Measurements from ENCODE around the gene MPPE1.
"Not testable (repeated sequence)": the region's sequence is repeated elsewhere in the genome, so short reads cannot be mapped to it uniquely, and the experiment has no call there.

MPPE1 gene

DNA sequence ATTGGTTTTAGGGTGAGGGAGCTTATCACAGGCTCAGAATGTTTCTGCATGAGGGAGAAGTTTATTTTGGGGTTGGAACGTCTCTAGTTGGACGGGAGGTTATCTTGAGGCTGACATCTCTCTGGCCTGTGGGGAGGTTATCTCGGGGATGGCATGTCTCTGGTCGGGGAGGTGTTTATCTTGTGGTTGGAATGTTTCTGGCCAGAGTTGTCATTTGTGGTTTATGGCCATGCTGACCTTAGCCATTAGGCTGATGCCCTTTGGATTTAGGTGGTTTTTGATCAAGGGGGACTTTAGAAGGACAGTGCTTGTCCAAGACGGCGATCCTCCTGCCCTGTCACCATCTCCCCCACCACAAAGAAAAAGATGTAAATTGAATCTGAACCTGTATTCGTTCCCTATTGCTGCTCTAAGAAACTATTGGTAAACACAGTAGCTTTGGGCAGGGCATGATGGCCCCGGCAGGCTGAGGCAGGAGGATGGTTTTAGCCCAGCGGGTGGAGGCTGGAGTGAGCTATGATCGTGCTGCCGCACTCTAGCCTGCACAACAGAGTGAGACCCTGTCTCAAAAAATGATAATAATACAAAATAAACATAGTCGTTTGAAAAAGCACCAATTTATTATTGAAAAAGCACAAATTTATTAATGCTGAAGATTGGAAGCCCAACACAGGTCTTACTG, 17.8 kb upstream of the MPPE1 start:
- DNase-seq = no peak

DNA sequence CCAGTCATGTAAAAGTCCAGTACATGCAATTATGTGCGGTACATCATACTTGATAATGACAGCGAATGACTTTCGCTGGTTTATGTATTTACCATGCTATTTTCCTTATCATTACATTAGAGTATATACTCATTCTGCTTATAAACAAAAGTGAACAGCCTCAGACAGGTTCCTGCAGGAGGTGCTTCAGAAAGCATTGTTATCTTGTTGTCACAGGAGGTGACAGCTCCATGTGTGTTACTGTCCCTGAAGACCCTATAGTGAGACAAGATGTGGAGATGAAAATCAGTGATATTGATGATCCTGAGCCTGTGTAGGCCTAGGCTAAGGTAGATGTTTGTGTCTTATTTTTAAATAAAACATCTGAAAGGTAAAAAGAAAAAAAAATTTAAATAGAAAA, 15.3 kb upstream of the MPPE1 start:
- no peak for DNase-seq

DNA sequence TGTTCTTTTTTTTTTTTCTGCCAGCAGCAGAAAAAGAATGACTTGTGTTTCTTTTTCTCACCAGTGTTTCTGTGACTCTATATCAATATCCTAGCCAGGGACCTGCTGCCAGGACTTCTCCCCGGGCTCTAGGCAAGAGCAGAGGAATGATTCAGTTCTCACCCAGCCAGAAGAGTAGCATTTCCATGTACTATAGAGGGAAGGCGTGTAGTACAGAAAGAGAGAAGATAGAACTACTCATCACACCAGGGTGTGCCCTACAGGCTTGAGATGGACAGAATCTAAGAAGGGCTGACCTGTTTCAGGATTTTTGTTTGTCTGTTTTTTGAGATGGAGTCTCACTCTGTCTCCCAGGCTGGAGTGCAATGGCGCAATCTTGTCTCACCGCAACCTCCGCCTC, 11.4 kb upstream of the MPPE1 start:
- DNase-seq = not testable (repeated sequence)

DNA sequence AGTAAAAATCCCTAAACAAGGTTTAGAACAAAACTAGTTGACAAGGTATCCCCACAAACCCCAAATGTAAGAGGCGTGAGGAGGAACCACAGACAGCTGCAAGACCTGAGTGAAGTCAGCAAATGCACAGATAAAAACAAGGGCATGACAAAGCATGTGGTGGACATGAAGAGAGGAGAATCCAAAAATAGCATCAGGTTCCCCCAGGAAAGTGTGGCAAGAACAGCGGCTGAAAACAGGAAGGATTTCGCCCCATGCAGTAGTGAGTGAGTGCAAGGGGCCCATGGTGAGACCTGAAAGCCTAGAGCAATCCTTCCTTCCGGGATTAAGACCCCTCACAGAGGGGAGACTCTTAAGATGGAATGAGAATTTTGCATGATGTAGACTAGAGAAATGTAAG, 8.8 kb upstream of the MPPE1 start:
- DNase-seq = not testable (repeated sequence)

DNA sequence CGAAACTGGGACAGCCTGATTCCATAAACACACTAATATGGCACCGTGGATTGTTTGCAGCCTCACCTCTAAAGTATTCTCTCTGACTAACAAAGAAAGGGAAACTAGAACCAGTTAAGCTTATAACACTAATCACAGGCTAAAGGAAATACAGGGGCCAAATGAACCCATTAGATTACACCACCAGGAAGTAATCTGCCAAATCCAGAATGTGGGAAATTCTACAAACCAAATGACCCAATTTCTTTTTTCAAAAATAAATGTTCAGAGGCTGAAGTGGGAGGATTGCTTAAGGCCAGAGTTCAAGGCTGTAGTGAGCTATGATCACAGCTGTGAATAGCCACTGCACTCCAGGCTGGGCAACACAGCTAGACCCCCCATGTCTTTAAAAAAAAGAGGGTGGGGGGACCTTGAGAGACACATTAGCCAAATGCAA, 1.5 kb upstream of the MPPE1 start:
- DNase-seq = no peak

DNA sequence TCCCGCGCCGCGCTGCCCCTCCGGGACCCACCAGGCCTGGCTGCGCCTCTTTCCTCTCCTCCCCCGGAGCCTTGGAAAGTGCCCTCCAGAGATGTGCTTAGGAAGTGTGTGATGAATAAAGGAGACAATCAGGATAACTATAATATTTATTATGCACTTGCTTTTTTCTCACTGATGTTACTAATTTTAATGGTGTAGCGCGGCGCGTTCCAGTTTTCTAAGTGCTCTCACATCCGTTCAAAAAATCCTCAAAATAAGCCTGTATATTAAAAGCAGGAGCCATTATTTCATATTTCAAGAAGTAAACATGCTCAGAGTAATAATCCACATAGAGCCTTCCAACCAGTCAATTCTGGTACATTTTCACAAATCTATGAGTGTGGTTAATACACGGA, 941 bp upstream of the MPPE1 start:
- no peak for DNase-seq

DNA sequence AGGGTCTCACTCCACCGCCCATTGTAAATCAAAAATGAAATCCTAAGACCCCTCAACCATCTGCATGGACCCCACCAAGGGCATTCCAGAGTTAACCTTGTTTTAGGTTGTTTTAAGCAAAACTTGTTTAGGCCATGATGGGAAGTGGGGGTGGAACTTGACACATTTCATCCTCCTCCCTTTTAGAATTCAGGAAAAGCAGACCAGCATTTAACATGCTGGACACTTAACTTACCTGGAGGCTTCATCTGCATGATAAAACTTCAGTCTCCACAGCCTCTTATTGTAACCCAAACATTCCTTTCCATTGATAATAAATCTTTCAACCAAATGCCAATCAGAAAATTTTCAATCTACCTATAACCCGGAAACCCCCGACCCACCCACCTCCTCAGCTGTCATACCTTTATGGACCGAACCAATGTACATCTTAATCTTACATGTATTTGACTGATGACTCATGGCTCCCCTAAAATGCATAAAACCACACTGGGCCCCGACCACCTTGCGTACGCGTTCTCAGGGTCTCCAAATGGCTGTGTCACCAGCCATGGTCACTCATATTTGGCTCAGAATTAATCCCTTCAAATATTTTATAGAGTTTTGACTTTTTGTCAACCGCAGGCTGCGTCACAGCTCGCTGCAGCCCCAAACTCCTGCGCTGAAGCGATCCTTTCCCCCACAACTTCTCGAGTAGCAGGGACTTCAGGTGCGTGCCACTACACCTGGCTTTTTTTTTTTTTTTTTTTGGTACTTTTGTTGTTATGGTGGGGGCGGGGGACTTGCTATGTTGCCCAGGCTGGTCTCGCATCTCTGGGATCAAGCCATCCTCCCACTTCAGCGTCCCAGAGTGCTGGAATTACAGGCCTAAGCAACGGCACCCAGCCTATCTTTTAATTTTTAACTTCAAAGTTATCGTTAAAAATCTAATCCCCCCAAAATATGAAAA, 917 bp downstream of the MPPE1 start:
- DNase-seq = no peak

DNA sequence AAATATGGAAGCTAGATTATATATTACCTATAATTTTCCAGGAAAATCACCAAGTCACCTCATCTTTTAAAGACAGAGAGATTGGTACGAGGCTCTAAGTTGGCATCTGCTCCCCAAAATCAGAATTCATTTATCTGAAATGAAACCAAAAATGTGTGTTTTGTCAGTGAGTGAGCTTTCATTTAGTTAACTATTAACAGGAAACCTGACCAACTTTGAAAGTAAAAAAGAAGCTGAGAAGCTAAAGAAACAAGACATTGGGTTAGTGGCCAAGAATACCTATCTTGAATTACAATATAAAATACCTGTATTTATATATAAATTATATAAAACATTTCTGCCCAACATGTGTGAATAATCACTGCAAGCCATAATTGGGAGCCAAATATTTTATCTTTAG, 1.9 kb downstream of the MPPE1 start:
- no peak for DNase-seq

DNA sequence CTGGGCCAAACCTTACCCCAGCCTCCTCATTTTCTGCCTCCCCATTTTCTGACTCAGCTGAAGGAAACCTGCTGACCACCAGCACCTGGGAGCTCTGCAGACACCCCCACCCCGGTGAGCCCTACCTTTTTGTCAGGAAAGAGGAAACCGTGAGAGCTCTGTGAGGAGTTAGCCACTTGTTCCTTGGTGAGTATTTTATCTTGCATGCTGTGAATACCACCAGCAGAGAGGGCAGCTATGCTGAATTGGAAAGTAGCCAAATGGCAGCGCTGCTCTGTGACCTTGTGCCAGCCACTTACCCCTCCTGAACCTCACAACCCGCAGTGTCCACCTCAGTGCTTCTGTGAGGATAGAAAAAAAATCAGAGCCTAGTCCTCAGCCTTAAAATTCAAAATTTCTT, 2.5 kb downstream of the MPPE1 start:
- no peak for DNase-seq

DNA sequence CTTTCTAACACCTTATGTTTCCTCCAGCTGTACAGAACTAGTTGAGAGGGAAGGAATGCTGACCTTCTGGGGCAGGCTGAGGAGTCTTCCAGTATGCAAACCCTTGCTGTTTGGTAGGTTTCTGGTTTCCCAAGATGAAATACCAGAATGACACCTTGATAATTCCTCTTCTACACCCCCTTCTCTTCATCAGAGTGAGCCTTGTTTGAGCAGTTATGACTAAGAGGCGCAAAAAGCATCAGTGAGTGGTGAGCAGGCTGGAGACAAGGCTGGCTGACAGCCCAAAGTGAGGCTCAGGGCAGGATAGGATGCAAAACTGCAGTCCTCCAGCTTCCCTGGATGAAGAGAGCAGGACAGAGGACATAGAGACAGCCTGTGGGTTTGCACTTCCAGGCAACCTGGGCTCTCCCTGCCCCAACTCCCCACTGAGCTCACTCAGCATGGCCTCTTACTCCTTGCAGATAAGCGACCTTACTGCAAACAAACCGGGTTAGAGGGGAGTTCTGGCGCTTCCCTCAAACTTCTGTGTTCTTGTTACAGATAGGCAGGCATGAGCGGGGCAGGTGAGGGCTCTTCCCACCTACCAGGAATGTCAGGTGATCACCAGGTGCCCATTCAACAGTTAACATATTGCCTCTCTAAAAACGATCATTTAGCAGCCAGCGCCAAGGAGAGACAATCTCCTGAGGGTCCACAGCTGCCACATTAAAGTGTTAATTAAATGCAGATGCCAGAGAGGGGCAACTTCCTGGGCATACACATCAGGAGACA, 5.4 kb downstream of the MPPE1 start:
- no peak for DNase-seq

DNA sequence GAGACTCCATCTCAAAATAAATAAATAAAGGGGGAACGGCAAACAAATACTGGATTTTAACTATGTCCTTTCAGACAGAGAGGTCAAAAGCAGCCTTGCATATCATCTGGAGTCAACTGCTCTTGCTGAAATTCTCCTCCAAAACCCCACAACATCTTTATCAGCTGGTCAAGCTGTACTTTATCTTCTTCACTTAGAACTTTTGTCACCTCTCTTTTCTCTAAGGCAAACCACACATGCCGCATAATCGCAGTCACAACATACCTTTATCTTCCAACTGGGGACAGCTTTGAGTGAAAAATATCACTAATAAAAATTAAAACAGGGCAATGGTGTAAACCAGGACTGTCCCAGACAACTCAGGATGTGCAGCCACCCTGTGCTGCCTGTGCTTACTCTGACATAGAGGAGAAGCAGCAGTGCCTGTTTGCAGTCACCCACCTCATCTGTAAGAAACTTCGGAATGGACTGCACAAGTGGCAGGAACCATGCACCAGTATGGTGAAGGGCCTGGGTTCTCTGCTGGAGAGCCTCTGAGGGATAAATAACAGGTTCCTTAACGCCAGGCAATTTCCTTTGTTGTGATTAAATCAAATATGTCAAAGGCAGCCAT, 6.2 kb downstream of the MPPE1 start:
- DNase-seq = no peak

DNA sequence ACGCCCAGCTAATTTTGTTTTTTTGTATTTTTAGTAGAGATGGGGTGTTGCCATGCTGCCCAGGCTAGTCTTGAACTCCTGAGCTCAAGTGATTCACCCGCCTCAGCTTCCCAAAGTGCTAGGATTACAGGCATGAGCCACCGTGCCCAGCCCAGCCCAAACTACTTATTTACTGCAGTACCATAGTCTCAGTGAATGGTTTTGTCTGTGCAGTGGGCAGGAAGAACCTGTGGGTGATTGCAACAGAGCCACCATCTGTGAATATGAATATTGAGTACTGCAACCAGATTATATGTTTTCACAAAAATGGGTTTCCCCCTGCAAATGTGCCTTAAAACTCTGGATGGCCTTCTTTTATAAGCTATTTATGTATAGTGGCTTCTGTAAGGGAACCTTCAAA, 9.1 kb downstream of the MPPE1 start:
- no peak for DNase-seq

DNA sequence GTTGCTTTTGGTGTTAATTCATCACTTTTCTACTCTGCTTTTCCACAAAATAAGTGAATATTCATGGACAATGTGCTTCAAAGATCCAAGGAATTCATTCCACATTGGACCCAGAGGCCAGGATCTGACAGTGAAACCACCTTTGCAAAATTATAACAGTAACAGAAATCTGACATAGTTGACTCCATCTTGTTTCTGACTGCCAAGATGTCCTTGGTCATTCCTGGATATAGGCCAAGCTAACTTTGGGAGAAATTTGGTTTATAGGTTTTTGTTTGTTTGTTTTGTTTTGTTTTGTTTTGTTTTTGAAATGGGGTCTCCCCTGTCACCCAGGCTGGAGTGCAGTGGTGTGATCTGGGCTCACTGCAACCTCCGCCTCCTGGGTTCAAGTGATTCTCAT, 10.3 kb downstream of the MPPE1 start:
- no peak for DNase-seq

DNA sequence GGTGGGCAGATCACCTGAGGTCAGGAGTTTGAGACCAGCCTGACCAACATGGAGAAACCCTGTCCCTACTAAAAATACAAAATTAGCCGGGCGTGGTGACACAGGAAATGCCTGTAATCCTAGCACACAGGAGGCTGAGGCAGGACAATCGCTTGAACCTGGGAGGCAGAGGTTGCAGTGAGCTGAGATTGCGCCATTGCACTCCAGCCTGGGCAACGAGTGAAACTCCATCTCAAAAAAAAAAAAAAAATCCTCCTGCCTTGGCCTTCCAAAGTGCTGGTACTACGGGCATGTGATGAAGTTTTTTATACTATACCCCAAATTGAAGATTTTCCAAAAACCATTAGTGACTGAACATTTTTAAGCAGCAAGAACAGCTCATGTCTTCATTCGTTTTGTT, 15.7 kb downstream of the MPPE1 start:
- DNase-seq = not testable (repeated sequence)

DNA sequence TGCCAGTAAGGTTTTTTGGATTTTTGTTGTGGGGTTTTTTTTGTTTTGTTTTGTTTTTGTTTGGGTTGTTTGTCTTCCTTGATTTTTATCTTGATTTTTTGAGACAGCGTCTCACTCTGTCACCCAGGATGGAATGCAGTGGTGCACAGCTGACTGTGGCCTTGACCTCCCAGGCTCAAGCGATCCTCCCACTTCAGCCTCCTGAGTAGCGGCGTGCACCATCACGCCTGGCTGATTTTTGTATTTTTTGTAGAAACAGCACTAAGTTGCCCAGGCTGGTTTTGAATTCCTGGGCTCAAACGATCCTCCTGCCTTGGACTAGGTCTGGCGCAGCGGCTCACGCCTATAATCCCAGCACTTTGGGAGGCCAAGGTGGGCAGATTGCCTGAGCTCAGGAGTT, 16.4 kb downstream of the MPPE1 start:
- no peak for DNase-seq

DNA sequence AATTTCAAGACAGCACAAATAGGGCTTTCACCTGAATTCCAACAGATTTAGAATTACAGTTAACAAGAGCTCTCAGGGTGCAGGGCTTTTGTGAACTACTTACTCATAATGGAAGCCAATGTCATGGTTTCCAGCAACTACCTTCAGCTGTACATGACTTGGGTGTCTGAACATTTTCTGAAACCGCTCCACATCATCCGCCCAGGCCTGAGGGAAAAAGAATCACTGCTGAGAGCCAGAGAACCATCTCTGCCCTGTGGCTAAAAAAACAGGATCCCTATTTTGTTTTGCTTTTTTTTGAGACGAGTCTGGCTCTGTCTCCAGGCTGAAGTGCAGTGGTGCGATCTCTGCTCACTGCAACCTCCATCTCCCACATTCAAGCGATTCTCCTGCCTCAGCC, 18.8 kb downstream of the MPPE1 start:
- DNase-seq = no peak

DNA sequence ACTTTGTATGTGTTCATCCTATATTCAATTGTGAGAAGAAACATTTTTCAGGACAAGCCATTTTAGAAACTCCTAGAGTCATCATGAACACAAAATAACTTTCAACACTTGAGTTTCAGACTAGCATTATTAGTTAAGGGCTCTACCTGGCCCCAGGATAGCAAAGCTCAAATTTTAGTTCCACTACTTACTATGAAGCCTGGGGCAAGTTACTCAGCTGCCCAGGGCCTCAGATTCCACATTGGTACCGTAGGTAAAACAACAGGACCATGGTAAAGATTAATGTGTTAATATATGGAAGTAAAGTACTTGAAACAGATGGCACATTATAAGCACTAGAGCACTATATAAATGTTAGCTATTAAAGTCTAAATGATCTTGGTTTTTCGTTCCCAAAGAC, 19.4 kb downstream of the MPPE1 start:
- DNase-seq = no peak

DNA sequence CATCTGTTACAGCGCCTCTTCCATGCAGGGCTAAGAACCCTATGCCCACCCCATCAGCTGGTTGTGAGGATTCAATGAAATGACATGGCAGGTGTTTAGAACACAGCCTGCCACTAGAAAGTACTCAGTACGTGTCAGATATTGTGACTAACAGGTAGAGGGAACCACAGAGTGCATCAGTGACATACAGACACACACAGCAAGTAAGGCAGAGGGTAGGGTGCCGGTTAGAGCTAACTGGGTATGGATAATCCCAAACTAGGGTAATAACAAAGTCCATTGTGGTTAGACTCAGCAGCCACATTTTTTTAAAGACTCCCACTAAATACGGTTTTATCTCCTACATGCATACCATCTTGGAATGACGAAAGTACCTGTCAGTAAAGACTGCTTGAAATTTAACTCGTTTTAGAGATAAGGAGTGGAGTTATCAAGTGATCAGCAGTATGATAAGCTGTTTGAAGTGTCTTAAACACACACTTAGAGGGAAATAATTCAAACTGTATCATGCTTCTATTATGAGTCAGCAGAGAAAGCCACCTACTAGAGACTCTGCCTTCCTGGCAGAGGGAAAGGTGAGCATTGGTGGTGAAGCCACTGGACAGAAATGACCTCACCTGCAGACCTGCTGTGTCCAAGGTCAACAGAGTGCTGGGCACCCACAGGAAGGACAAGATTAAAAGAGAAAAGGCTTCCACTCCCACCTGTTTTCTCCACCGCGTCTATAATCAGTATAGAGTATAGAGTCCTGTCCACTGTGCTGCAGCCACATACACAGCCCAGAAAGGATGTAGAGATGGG, 20.6 kb downstream of the MPPE1 start:
- no peak for DNase-seq

DNA sequence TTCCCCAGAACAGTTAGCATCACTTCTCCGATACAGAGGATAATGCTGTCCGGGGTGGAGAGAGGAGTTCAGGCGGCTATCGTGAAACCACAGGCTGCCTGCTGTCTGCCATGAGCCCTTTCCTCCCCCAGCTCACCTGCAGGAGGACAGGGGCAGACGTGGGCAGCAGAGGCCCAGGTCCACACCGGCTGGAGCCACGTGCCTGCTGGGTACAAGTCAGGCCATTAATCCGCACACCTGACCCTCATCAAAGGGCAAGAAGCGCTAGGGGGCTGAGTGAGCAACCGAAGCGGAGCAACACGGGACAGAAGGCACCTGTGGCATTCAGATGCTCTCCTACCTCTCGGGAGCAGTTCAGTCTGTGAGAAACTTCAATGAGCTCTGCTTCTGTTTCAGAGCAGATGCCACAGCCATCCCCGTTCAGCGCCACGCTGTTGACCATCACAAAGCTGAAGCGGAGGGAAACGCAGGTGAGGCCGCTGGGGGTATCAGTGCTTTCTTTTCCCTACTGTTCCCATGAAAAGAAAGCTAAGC, 21.5 kb downstream of the MPPE1 start:
- DNase-seq = no peak

DNA sequence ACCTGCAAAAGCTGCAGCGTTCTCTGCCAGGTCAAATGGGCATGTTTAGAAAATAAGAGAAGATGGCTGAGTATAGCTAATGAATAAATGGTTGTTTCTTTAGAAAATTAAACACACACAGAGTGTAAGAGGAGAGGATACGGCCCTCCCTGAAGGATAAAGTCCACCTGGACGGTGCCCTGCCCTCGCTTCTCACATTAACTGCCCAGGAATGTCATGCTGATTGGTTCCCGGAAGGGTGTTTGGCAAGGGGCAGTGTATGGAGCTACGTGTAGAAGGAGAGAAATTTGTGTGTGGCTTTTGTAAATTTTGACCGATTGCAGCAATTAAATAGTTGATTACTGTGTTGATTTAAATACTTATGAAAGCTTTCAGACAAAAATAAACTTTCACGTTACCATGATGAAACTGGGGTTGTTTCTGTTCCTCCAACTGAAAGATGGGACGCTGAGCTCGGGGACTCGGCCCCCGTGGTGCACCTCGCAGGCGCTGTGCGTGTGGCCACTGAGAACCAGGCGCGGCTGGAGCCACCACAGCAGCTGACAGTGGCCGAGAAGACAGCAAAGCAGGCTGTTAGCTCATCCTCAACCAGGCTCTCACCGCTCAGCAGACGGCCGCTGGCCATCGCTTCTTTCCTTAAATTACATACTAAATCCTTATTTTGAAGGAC, 22.7 kb downstream of the MPPE1 start:
- peak; percentile 4 for DNase-seq

DNA sequence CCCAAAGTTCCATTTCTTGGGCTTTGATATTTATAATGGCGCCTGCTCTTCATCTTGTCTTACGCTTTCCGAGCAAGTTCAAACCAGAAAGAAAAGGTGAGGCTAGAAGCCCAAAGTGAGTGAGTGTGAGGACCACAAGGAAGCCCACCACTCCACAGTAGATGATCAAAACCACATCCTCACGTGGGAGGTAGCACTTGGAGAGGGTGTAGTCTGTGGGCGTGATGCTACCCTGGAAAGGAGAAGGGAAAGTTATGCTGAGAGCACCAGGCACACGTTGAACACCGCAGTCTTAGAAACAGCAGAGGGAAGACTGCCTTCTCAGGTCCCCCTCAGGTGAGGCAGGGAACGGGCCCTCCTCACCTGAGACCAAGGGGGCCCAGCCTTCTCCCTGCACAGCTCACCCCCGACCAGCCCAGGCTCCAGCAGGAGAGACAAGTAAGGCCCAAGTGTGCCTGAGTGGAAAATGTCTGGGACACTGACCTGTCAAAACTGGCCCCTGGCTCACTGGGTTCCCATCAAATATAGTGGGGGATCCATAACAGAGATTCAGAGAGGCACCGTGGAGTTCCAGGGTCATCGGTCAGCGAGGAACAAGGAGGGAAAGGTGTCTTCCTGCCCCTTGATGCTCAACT, 23.6 kb downstream of the MPPE1 start:
- no peak for DNase-seq

Measured in CD4-positive, alpha-beta T cell treated with Interleukin-12 subunit alpha and Interleukin-12 subunit beta, for 1 hour (primary cell).